GM12872 (cell line): ENCODE measurements around the gene RETSAT.

Experiments used
- CTCF ChIP-seq: IDR thresholded peaks from 3 replicates; pipeline ENCODE4 v1.5.1; 2011; ENCODE audit warnings: low read depth, mild to moderate bottlenecking, low read length, moderate library complexity; ENCODE audit not compliant: insufficient read depth

RETSAT gene

GRCh38 chr2:85334928-85335327 is 19.4 kb downstream of the RETSAT start:
- no peak for TF ChIP-seq CTCF

DNA sequence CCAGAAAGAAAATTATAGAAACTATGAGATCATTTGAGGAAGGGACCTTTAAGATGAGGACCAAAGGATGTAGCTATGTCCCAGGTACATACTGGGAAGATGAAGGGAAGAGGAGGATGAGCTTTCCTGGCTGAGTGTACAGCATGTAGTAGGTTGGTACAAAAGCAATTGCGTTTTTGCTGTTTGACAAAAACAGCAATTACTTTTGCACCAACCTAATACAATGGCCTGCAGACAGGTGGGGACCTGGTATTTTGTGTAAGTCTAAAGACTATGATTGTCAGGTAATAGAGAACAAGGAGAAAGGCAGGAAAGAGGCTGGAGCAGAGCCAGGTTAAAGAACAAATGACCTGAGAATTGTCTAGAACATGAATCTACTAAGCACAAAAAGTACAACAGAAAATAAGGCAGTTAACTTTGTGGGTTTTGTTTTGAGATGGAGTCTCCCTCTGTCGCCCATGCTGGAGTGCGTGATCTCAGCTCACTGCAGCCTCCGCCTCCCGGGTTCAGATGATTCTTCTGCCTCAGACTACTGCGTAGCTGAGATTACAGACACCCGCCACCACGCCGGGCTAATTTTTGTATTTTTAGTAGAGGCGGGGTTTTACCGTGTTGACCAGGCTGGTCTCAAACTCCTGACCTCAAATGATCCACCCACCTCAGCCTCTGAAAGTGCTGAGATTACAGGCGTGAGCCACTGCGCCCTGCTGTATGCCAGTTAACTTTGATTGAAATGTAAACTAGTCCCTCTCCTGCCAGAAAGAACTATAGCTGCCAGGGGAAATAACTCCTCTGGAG is 23.3 kb downstream of the RETSAT start:
- no peak for TF ChIP-seq CTCF

- TF ChIP-seq CTCF: no peak
These were observed 25.1 kb downstream of the RETSAT start for GRCh38 chr2:85329181-85329651.

GRCh38 chr2:85327822-85328617 is 26.3 kb downstream of the RETSAT start, which contains the start of gene TGOLN2:
Gene TGOLN2 (minus strand): TSS chr2:85327989. CDS start chr2:85327962, 27 bp downstream.
- TF ChIP-seq CTCF: no peak

GRCh38 chr2:85327160-85327821 is 27.0 kb downstream of the RETSAT start:
- no peak for TF ChIP-seq CTCF

GRCh38 chr2:85326406-85327159 is 27.7 kb downstream of the RETSAT start:
- TF ChIP-seq CTCF: no peak
